IMR-90 (cell line): ENCODE data around the gene FOXN3. TPM values are rescaled to one million over a fixed set of nuclear protein-coding genes. Genes with fewer than 3 reads are reported as not detected.

ENCODE experiments used
- ATAC-seq: fragments of 200-7000 bp; cut with Tn5 transposase; 2 replicates; pipeline ENCODE4 v1.9.1; 2020; ENCODE audit warnings: low read depth, mild to moderate bottlenecking, moderate library complexity
- BruUV-seq: library from RNA; stranded (reverse); fragments of 400-500 nt; replicated peaks from 2 replicates; lab custom pipeline; 2021; lab: Mats Ljungman, UMichigan
- CTCF ChIA-PET: fragments of 300-600 bp; formaldehyde crosslinking; extraction: SDS; loops from one replicate; lab custom pipeline; 2021; ENCODE audit warnings: antibody characterized with exemption; lab: Yijun Ruan, JAX
- POLR2A ChIA-PET: fragments of 300-600 bp; sonication (Branson Sonifier 250); formaldehyde crosslinking; loops from one replicate; lab custom pipeline; 2022; ENCODE audit warnings: antibody characterized with exemption; ENCODE audit not compliant: unreplicated experiment; lab: Charles Lee
- DNase-seq: peaks from one replicate; pipeline ENCODE4 v3.0.0; 2013
- H2AFZ ChIP-seq: replicated peaks from 2 replicates; pipeline ENCODE3; 2013; ENCODE audit warnings: low read length, mild to moderate bottlenecking; ENCODE audit not compliant: poor library complexity
- H2AK5ac ChIP-seq: 2 replicates; pipeline ENCODE4 v1.6.1; 2013; ENCODE audit warnings: low read depth, low read length, inconsistent platforms
- H2AK9ac ChIP-seq: replicated peaks from 2 replicates; pipeline ENCODE3; 2013; ENCODE audit warnings: mild to moderate bottlenecking, low read depth, low read length, moderate library complexity; ENCODE audit not compliant: poor library complexity
- H2BK120ac ChIP-seq: 2 replicates; pipeline ENCODE4 v1.6.1; 2013; ENCODE audit warnings: low read depth, low read length, inconsistent platforms
- H2BK15ac ChIP-seq: 3 replicates; pipeline ENCODE4 v1.6.1; 2013; ENCODE audit warnings: low read depth, low read length, inconsistent platforms
- H2BK20ac ChIP-seq: 2 replicates; pipeline ENCODE4 v1.6.1; 2013; ENCODE audit warnings: low read depth, mild to moderate bottlenecking, inconsistent platforms, low read length, moderate library complexity
- H2BK5ac ChIP-seq: 2 replicates; pipeline ENCODE4 v1.6.1; 2013; ENCODE audit warnings: mild to moderate bottlenecking, low read depth, low read length, inconsistent platforms; ENCODE audit not compliant: poor library complexity, severe bottlenecking
- H3K14ac ChIP-seq: replicated peaks from 2 replicates; pipeline ENCODE4 v1.6.1; 2013; ENCODE audit warnings: low read depth, low read length, inconsistent platforms
- H3K18ac ChIP-seq: 2 replicates; pipeline ENCODE4 v1.6.1; 2013; ENCODE audit warnings: low read depth, low read length, control low read depth
- H3K23ac ChIP-seq: 2 replicates; pipeline ENCODE4 v1.6.1; 2013; ENCODE audit warnings: low read depth, low read length, inconsistent platforms
- H3K27ac ChIP-seq: 2 replicates; pipeline ENCODE4 v1.5.1; 2013; ENCODE audit warnings: mild to moderate bottlenecking, control low read depth, low read length; ENCODE audit not compliant: insufficient read depth
- H3K27me3 ChIP-seq: 2 replicates; pipeline ENCODE4 v1.6.1; 2013; ENCODE audit warnings: low read length; ENCODE audit not compliant: control insufficient read depth, insufficient read depth
- H3K36me3 ChIP-seq: 2 replicates; pipeline ENCODE4 v1.6.1; 2013; ENCODE audit warnings: low read length, mixed read lengths; ENCODE audit not compliant: control insufficient read depth, insufficient read depth
- H3K4ac ChIP-seq: 2 replicates; pipeline ENCODE4 v1.6.1; 2013; ENCODE audit warnings: low read depth, low read length, inconsistent platforms
- H3K4me1 ChIP-seq: 2 replicates; pipeline ENCODE4 v1.6.1; 2013; ENCODE audit warnings: low read length, mixed read lengths; ENCODE audit not compliant: control insufficient read depth, insufficient read depth
- H3K4me2 ChIP-seq: 2 replicates; pipeline ENCODE4 v1.6.1; 2013; ENCODE audit warnings: low read depth, mild to moderate bottlenecking, control low read depth, low read length, moderate library complexity
- H3K4me3 ChIP-seq: 2 replicates; pipeline ENCODE4 v1.5.1; 2013; ENCODE audit warnings: low read depth, mild to moderate bottlenecking, control low read depth, low read length, moderate library complexity; ENCODE audit not compliant: insufficient read depth
- H3K56ac ChIP-seq: 2 replicates; pipeline ENCODE4 v1.6.1; 2013; ENCODE audit warnings: low read length, inconsistent platforms; ENCODE audit not compliant: insufficient read depth; ENCODE audit errors: extremely low read depth
- H3K79me1 ChIP-seq, 2 experiments: 2 replicates each; pipeline ENCODE4 v1.6.1; 2013; ENCODE audit warnings: low read length in 2 of 2, inconsistent platforms in 1 of 2, low read depth in 1 of 2
- H3K9ac ChIP-seq: 2 replicates; pipeline ENCODE4 v1.6.1; 2013; ENCODE audit warnings: low read depth, low read length, control low read depth
- H3K9me1 ChIP-seq: 2 replicates; pipeline ENCODE4 v1.6.1; 2013; ENCODE audit warnings: low read length, inconsistent platforms; ENCODE audit not compliant: insufficient read depth
- H3K9me3 ChIP-seq: 2 replicates; pipeline ENCODE4 v1.6.1; 2013; ENCODE audit warnings: low read length; ENCODE audit not compliant: control insufficient read depth, insufficient read depth
- H4K20me1 ChIP-seq: 2 replicates; pipeline ENCODE4 v1.6.1; 2013; ENCODE audit warnings: low read length, inconsistent platforms; ENCODE audit not compliant: insufficient read depth
- H4K5ac ChIP-seq: 2 replicates; pipeline ENCODE4 v1.6.1; 2013; ENCODE audit warnings: mild to moderate bottlenecking, low read depth, low read length, control low read depth
- H4K8ac ChIP-seq, 2 experiments: 2 replicates each; pipeline ENCODE4 v1.6.1; 2013; ENCODE audit warnings: low read depth in 2 of 2, low read length in 2 of 2, control low read depth in 1 of 2, inconsistent platforms in 1 of 2
- H4K91ac ChIP-seq: 2 replicates; pipeline ENCODE4 v1.6.1; 2013; ENCODE audit warnings: low read depth, low read length, inconsistent platforms; ENCODE audit not compliant: insufficient read depth
- BHLHE40 ChIP-seq: fragments of 150-350 bp; IDR thresholded peaks from 2 replicates; pipeline ENCODE4 v1.6.1; 2016; ENCODE audit warnings: mild to moderate bottlenecking, low read depth, low read length
- CEBPB ChIP-seq: IDR thresholded peaks from 2 replicates; pipeline ENCODE4 v1.6.1; 2012; ENCODE audit warnings: low read depth, low read length, improper control_type of control experiment
- CHD1 ChIP-seq: IDR thresholded peaks from 2 replicates; pipeline ENCODE4 v1.6.1; 2012; ENCODE audit warnings: low read depth, low read length, improper control_type of control experiment
- FOS ChIP-seq: fragments of 150-350 bp; IDR thresholded peaks from 2 replicates; pipeline ENCODE4 v1.6.1; 2016; ENCODE audit warnings: low read depth, low read length
- MAFK ChIP-seq: IDR thresholded peaks from 2 replicates; pipeline ENCODE4 v1.6.1; 2012; ENCODE audit warnings: low read depth, low read length, improper control_type of control experiment
- MAZ ChIP-seq: IDR thresholded peaks from 2 replicates; pipeline ENCODE4 v1.6.1; 2012; ENCODE audit warnings: low read depth, mild to moderate bottlenecking, low read length, improper control_type of control experiment, moderate library complexity, borderline replicate concordance
- MXI1 ChIP-seq: IDR thresholded peaks from 2 replicates; pipeline ENCODE4 v1.6.1; 2012; ENCODE audit warnings: low read depth, mild to moderate bottlenecking, low read length, moderate library complexity, borderline replicate concordance
- NFE2L2 ChIP-seq: fragments of 150-350 bp; IDR thresholded peaks from 2 replicates; pipeline ENCODE4 v1.6.1; 2016; ENCODE audit warnings: low read depth, mild to moderate bottlenecking, low read length
- POLR2A ChIP-seq: IDR thresholded peaks from 2 replicates; pipeline ENCODE4 v1.6.1; 2012; ENCODE audit warnings: mild to moderate bottlenecking, low read depth, low read length
- RAD21 ChIP-seq: IDR thresholded peaks from 2 replicates; pipeline ENCODE4 v1.6.1; 2012; ENCODE audit warnings: low read length, improper control_type of control experiment
- RCOR1 ChIP-seq: IDR thresholded peaks from 2 replicates; pipeline ENCODE4 v1.6.1; 2012; ENCODE audit warnings: mild to moderate bottlenecking, low read length, improper control_type of control experiment; ENCODE audit not compliant: insufficient replicate concordance
- RFX5 ChIP-seq: IDR thresholded peaks from 2 replicates; pipeline ENCODE4 v1.8.0; 2012; ENCODE audit warnings: low read depth, mild to moderate bottlenecking, low read length, moderate library complexity
- SMC3 ChIP-seq: fragments of 150-350 bp; IDR thresholded peaks from 2 replicates; pipeline ENCODE4 v1.6.1; 2016; ENCODE audit warnings: low read depth, mild to moderate bottlenecking, antibody characterized with exemption, low read length, moderate library complexity
- WGBS, 2 experiments: methylation state at CpG; one replicate each; pipeline versions ENCODE4 v1.1.5 to v1.1.7; 2013; ENCODE audit warnings: missing lambda C conversion rate in 2 of 2; ENCODE audit not compliant: insufficient read length in 1 of 2; ENCODE audit errors: extremely low coverage in 2 of 2; 5-methylcytosine and 5-hydroxymethylcytosine counted together
- dilution Hi-C: fragments of 300-500 bp; cut with HindIII; formaldehyde crosslinking; loops from one replicate; pipeline ENCODE4 v1.14.3; 2018; ENCODE audit warnings: low sequenced_read_pairs; ENCODE audit not compliant: unreplicated experiment
- in situ Hi-C: fragments of 300-500 bp; cut with MboI; formaldehyde crosslinking; loops from 3 replicates; pipeline ENCODE4 v1.14.3; 2019; ENCODE audit warnings: low sequenced_read_pairs, inconsistent platforms, mixed read lengths
- intact Hi-C: fragments of 100-400 bp; cut with micrococcal nuclease; formaldehyde crosslinking; loops from 2 replicates; pipeline ENCODE4 v1.10.0; 2022
- polyA plus RNA-seq, 3 experiments: library from polyadenylated mRNA; depleted of rRNA; stranded (reverse); fragments of >200 nt; gene quantifications; 2 replicates each; pipeline ENCODE4 v1.2.3, GENCODE V29; 2012; ENCODE audit warnings: low replicate concordance in 1 of 3
- total RNA-seq: library from RNA; depleted of rRNA; stranded (reverse); fragments of >200 nt; gene quantifications from 2 replicates; pipeline ENCODE4 v1.2.3, GENCODE V29; 2012
- TF ChIP-seq, protein P1 (sequence below): conservative IDR thresholded peaks from 2 replicates; pipeline ENCODE4 v1.5.1; 2012; ENCODE audit warnings: mild to moderate bottlenecking, low read depth, low read length, improper control_type of control experiment
- TF ChIP-seq, protein P2 (sequence below): fragments of 150-350 bp; IDR thresholded peaks from 2 replicates; pipeline ENCODE4 v1.6.1; 2017; ENCODE audit warnings: mild to moderate bottlenecking, antibody characterized with exemption, low read length, low read depth
- TF ChIP-seq, protein P3 (sequence below): fragments of 150-350 bp; IDR thresholded peaks from 2 replicates; pipeline ENCODE4 v1.6.1; 2016; ENCODE audit warnings: low read depth, mild to moderate bottlenecking, low read length, moderate library complexity, borderline replicate concordance

Gene FOXN3
- total and polyA plus RNA-seq, 2 of the 4 experiments (the other 2 are of a cell fraction), result 22.6 to 33.7 TPM

DNA sequence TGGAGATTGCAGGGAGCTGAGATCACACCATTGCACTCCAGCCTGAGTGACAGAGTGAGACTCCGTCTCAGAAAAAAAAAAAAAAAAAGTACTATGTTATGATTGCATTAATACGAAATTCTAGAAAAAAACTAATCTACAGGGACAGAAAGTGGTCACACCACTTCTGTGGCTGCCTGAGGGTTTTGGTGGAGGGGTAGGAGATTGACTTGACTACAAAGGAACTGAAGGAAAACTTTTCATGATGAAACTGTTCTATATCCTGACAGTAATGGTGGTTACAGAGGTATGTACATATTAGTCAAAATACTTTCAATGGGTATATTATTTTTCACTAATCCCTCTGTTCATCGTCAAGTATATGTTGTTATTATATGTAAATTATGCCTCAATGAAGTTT is 42.1 kb downstream of the FOXN3 start:
- no CpG with 5 or more reads among the region's 3 CpGs for WGBS, 2 experiments
- no peaks in the 10 kb centered on the region for H3K36me3 ChIP-seq
- BruUV-seq, result no TSS peak
- no peak overlapping the region for H4K8ac ChIP-seq
- H2BK15ac ChIP-seq, result no peak overlapping the region
- no peak overlapping the region for H2AK9ac ChIP-seq
- no peak overlapping the region for H3K23ac ChIP-seq
- no peak overlapping the region for H2BK5ac ChIP-seq
- H4K20me1 ChIP-seq, result peaks cover 47% of the 10 kb centered on the region
- ChIA-PET POLR2A (no interaction called here), CTCF (interaction anchor here (0.7 kb wide), 1 partner anchor 295 kb away, joined by 3 read pairs; no protein-coding TSS in a partner anchor)
- no peak overlapping the region for H3K4me2 ChIP-seq
- H2AFZ ChIP-seq, result no peak overlapping the region
- no peak overlapping the region for H2BK20ac ChIP-seq
- H3K4me1 ChIP-seq, result peaks cover 22% of the 10 kb centered on the region
- no peaks in the 10 kb centered on the region for H3K9me3 ChIP-seq
- no peak for TF ChIP-seq FOS
- TF ChIP-seq BHLHE40, result no peak
- TF ChIP-seq, protein P1, sequence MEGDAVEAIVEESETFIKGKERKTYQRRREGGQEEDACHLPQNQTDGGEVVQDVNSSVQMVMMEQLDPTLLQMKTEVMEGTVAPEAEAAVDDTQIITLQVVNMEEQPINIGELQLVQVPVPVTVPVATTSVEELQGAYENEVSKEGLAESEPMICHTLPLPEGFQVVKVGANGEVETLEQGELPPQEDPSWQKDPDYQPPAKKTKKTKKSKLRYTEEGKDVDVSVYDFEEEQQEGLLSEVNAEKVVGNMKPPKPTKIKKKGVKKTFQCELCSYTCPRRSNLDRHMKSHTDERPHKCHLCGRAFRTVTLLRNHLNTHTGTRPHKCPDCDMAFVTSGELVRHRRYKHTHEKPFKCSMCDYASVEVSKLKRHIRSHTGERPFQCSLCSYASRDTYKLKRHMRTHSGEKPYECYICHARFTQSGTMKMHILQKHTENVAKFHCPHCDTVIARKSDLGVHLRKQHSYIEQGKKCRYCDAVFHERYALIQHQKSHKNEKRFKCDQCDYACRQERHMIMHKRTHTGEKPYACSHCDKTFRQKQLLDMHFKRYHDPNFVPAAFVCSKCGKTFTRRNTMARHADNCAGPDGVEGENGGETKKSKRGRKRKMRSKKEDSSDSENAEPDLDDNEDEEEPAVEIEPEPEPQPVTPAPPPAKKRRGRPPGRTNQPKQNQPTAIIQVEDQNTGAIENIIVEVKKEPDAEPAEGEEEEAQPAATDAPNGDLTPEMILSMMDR, result no peak
- TF ChIP-seq, protein P2, sequence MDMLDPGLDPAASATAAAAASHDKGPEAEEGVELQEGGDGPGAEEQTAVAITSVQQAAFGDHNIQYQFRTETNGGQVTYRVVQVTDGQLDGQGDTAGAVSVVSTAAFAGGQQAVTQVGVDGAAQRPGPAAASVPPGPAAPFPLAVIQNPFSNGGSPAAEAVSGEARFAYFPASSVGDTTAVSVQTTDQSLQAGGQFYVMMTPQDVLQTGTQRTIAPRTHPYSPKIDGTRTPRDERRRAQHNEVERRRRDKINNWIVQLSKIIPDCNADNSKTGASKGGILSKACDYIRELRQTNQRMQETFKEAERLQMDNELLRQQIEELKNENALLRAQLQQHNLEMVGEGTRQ, result no peak
- no peak for TF ChIP-seq RCOR1
- no peak for TF ChIP-seq RFX5
- no peak for TF ChIP-seq NFE2L2
- TF ChIP-seq CEBPB, result no peak
- no peak for TF ChIP-seq CHD1
- no peak for TF ChIP-seq SMC3
- TF ChIP-seq MAFK, result no peak
- TF ChIP-seq POLR2A, result no peak
- TF ChIP-seq RAD21, result no peak
- TF ChIP-seq MAZ, result no peak
- no peak for TF ChIP-seq MXI1
- TF ChIP-seq, protein P3, sequence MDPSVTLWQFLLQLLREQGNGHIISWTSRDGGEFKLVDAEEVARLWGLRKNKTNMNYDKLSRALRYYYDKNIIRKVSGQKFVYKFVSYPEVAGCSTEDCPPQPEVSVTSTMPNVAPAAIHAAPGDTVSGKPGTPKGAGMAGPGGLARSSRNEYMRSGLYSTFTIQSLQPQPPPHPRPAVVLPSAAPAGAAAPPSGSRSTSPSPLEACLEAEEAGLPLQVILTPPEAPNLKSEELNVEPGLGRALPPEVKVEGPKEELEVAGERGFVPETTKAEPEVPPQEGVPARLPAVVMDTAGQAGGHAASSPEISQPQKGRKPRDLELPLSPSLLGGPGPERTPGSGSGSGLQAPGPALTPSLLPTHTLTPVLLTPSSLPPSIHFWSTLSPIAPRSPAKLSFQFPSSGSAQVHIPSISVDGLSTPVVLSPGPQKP, result no peak
- in situ Hi-C loops, result no loop called here
- no peak overlapping the region for H3K18ac ChIP-seq
- H3K9me1 ChIP-seq, result peaks cover 19% of the 10 kb centered on the region
- dilution Hi-C loops, result no loop called here
- H3K79me1 ChIP-seq, result peaks cover 31 to 78% of the 10 kb centered on the region in 2 experiments
- intact Hi-C loops, result no loop called here
- H2AK5ac ChIP-seq, result no peak overlapping the region
- no peak overlapping the region for H3K27ac ChIP-seq
- H3K56ac ChIP-seq, result no peak overlapping the region
- no peak overlapping the region for H3K14ac ChIP-seq
- H3K4me3 ChIP-seq, result no peak overlapping the region
- H3K27me3 ChIP-seq, result no peaks in the 10 kb centered on the region
- no peak for ATAC-seq
- no peak overlapping the region for H3K9ac ChIP-seq
- no peak overlapping the region for H4K91ac ChIP-seq
- no peak overlapping the region for H2BK120ac ChIP-seq
- no peak for DNase-seq
- no peak overlapping the region for H4K5ac ChIP-seq
- H3K4ac ChIP-seq, result no peak overlapping the region
